ENCODE data around the gene RPS16. TPM values are rescaled to one million over a fixed set of nuclear protein-coding genes. Genes with fewer than 3 reads are reported as not detected.

RPS16 gene
- total RNA-seq, 4 donors from 2014 or later, result 1,086 to 2,005 (median 1,454) TPM

- no peak for TF ChIP-seq CTCF (IDR thresholded peaks at IDR 0.05; ENCODE audit: low read depth)
These were observed 12.3 kb downstream of the RPS16 start for GRCh38 chr19:39423258-39424086.

GRCh38 chr19:39422020-39422419 is 13.7 kb downstream of the RPS16 start:
- TF ChIP-seq CTCF (IDR thresholded peaks at IDR 0.05; ENCODE audit: low read depth), result no peak

GRCh38 chr19:39420769-39421168 is 15.0 kb downstream of the RPS16 start:
- no peak for TF ChIP-seq CTCF (IDR thresholded peaks at IDR 0.05; ENCODE audit: low read depth)

- TF ChIP-seq CTCF (IDR thresholded peaks at IDR 0.05; ENCODE audit: low read depth), result no peak
These were observed 16.7 kb downstream of the RPS16 start for GRCh38 chr19:39419003-39419402.

- TF ChIP-seq CTCF (IDR thresholded peaks at IDR 0.05; ENCODE audit: low read depth), result no peak
These were observed 18.1 kb downstream of the RPS16 start for GRCh38 chr19:39417463-39418181.

- TF ChIP-seq CTCF (IDR thresholded peaks at IDR 0.05; ENCODE audit: low read depth), result no peak
These were observed 19.3 kb downstream of the RPS16 start for GRCh38 chr19:39416152-39417120.
